ENCODE results near the gene MPC1.
"Not testable (repeated sequence)": the region's sequence is repeated elsewhere in the genome, so short reads cannot be mapped to it uniquely, and the experiment has no call there.

The MPC1 gene

GRCh38 chr6:166345672-166346071, 37.1 kb downstream of the MPC1 start:
- DNase-seq (ENCODE audit: low read depth, low spot score): not testable (repeated sequence)

GRCh38 chr6:166344921-166345320, 37.8 kb downstream of the MPC1 start:
- DNase-seq (ENCODE audit: low read depth, low spot score): not testable (repeated sequence)

- DNase-seq (ENCODE audit: low read depth, low spot score): peak; percentile 48
Observed at GRCh38 chr6:166344240-166344639, 38.5 kb downstream of the MPC1 start.

- DNase-seq (ENCODE audit: low read depth, low spot score): no peak
Observed at GRCh38 chr6:166343150-166343487, 39.6 kb downstream of the MPC1 start.

GRCh38 chr6:166342349-166343149, 40.2 kb downstream of the MPC1 start, which contains the start of gene SFT2D1:
SFT2D1 (minus strand) TSS chr6:166342545; CDS start chr6:166342481, 64 bp downstream.
- peak; percentile 93 for DNase-seq (ENCODE audit: low read depth, low spot score)

GRCh38 chr6:166341977-166342348, 40.8 kb downstream of the MPC1 start:
- peak; percentile 43 for DNase-seq (ENCODE audit: low read depth, low spot score)

GRCh38 chr6:166341464-166341863, 41.3 kb downstream of the MPC1 start:
- DNase-seq (ENCODE audit: low read depth, low spot score): no peak

GRCh38 chr6:166338854-166339253, 43.9 kb downstream of the MPC1 start:
- DNase-seq (ENCODE audit: low read depth, low spot score): no peak

- no peak for DNase-seq (ENCODE audit: low read depth, low spot score)
Observed at GRCh38 chr6:166336847-166337246, 45.9 kb downstream of the MPC1 start.

- DNase-seq (ENCODE audit: low read depth, low spot score): no peak
Observed at GRCh38 chr6:166335378-166336302, 47.1 kb downstream of the MPC1 start.

- DNase-seq (ENCODE audit: low read depth, low spot score): no peak
Observed at GRCh38 chr6:166334878-166335277, 47.9 kb downstream of the MPC1 start.

- no peak for DNase-seq (ENCODE audit: low read depth, low spot score)
Observed at GRCh38 chr6:166333172-166333995, 49.4 kb downstream of the MPC1 start.

GRCh38 chr6:166331503-166332415, 51.0 kb downstream of the MPC1 start:
- DNase-seq (ENCODE audit: low read depth, low spot score): no peak

- peak; percentile 40 for DNase-seq (ENCODE audit: low read depth, low spot score)
Observed at GRCh38 chr6:166330612-166331011, 52.1 kb downstream of the MPC1 start.

- DNase-seq (ENCODE audit: low read depth, low spot score): no peak
Observed at GRCh38 chr6:166325383-166326042, 57.2 kb downstream of the MPC1 start.

GRCh38 chr6:166323395-166323794, 59.3 kb downstream of the MPC1 start:
- DNase-seq (ENCODE audit: low read depth, low spot score): no peak

- DNase-seq (ENCODE audit: low read depth, low spot score): no peak
Observed at GRCh38 chr6:166318649-166319600, 63.8 kb downstream of the MPC1 start.

- DNase-seq (ENCODE audit: low read depth, low spot score): no peak
Observed at GRCh38 chr6:166318227-166318626, 64.5 kb downstream of the MPC1 start.
